Lower leg skin (tissue), 4 donors: ENCODE measurements around the gene ARHGAP21. TPM values are rescaled to one million over a fixed set of nuclear protein-coding genes. Genes with fewer than 3 reads are reported as not detected.

Experiments used
- DNase-seq, 2 donors: peaks; one replicate each; pipeline ENCODE4 v3.0.0-alpha.2; 2019; ENCODE audit warnings: low spot score in 2 of 2
- H3K4me3 ChIP-seq: fragments of 200-600 bp; sonication (generic); 2 replicates; pipeline ENCODE4 v1.5.1; 2017; ENCODE audit warnings: mild to moderate bottlenecking, low read depth; ENCODE audit not compliant: poor library complexity, severe bottlenecking
- POLR2A ChIP-seq, 2 donors: fragments of 450-650 bp; IDR thresholded peaks; one replicate each; pipeline ENCODE4 v1.6.1; 2016 to 2017; ENCODE audit warnings: antibody characterized with exemption in 2 of 2, mild to moderate bottlenecking in 1 of 2, moderate library complexity in 1 of 2
- WGBS, 2 donors: methylation state at CpG; one replicate each; pipeline ENCODE4 v1.1.5; 2018; 5-methylcytosine and 5-hydroxymethylcytosine counted together
- intact Hi-C: fragments of 100-400 bp; cut with DNase I; formaldehyde crosslinking; loops from one replicate; pipeline ENCODE4 v1.15.0; 2023; ENCODE audit warnings: low total_unique reads
- total RNA-seq, 4 donors: library from RNA; depleted of rRNA; stranded (reverse); fragments of >200 nt; gene quantifications; one replicate each; pipeline ENCODE4 v1.1.0, GENCODE V29; 2016
- TF ChIP-seq, protein P1 (sequence below), 3 donors: fragments of 450-650 bp; IDR thresholded peaks; one replicate each; pipeline ENCODE4 v1.5.1; 2016; ENCODE audit warnings: antibody characterized with exemption in 3 of 3, mild to moderate bottlenecking in 3 of 3, moderate library complexity in 2 of 3

Gene ARHGAP21
- total RNA-seq, 4 donors from 2014 or later, result 26.5 to 43.6 (median 31.6) TPM

DNA sequence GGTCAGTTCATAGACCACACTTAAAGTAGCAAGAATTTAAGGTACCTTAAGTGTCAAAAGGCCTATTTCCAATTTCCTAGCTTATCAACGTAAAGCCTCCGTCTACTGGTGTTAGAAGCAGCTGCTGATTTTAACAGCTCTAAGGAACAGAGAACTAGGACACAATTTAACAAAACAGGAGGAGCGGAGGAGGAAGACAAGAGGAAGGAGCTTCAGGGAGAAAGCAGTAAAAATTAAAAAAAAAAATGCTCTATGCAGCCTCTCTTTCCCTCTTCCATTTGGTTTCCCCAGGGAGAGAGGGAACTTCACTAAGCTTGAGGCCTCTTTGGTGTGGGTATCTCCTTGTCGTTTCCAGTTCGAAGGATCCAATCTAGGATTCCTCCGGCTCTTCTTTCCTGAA lies 22.7 kb downstream of the ARHGAP21 start:
- H3K4me3 ChIP-seq, result no peak overlapping the region
- WGBS, 2 donors, result 93% methylated on average over 6 of the region's 6 CpGs
- DNase-seq, result no peak
- TF ChIP-seq, protein P1, sequence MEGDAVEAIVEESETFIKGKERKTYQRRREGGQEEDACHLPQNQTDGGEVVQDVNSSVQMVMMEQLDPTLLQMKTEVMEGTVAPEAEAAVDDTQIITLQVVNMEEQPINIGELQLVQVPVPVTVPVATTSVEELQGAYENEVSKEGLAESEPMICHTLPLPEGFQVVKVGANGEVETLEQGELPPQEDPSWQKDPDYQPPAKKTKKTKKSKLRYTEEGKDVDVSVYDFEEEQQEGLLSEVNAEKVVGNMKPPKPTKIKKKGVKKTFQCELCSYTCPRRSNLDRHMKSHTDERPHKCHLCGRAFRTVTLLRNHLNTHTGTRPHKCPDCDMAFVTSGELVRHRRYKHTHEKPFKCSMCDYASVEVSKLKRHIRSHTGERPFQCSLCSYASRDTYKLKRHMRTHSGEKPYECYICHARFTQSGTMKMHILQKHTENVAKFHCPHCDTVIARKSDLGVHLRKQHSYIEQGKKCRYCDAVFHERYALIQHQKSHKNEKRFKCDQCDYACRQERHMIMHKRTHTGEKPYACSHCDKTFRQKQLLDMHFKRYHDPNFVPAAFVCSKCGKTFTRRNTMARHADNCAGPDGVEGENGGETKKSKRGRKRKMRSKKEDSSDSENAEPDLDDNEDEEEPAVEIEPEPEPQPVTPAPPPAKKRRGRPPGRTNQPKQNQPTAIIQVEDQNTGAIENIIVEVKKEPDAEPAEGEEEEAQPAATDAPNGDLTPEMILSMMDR (IDR thresholded peaks at IDR 0.05), result no peak
- TF ChIP-seq POLR2A (IDR thresholded peaks at IDR 0.05), result no peak
- intact Hi-C loops, result no loop called here

DNA sequence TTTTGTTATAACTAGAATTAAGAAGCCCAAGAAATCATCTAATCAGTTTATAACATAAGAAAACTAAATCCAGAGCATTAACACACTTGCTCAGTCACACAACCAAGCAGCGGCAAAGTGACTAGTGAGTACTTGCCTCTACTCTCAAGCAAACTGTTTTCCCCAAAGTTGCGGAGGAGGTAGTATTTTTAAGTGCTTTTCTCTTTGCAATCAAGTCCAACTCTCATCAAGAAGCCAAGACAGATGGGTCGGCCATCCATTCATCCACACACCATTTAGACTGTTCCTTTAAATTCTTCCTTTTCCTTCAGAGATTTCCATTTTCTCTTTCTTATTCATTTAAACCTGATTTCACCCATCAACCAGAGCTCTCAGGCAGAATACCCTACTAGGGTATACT lies 25.4 kb downstream of the ARHGAP21 start:
- no peak for DNase-seq
- H3K4me3 ChIP-seq, result no peak overlapping the region
- no peak for TF ChIP-seq POLR2A (IDR thresholded peaks at IDR 0.05)
- intact Hi-C loops, result no loop called here
- 94 to 97% methylated on average over 3 of the region's 3 CpGs for WGBS, 2 donors

DNA sequence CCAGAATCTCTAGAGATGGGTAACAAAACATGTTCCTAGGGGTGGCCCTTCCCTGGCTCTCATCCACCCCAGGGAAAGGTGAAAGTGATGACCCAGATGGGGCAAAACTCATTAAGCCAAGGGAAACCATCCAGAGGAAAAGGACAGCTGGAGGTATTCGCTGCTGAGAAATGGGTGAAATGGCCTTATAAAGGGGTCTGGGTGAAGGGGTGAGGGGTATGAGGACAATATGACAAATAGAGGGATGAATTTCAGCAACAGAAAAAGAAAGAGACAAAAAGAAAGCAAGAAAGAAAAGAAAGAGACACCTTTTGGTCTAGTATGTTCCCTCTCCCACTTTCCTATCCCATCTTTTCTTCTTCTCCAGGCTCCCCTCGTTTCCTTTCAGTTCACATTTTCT lies 26.6 kb downstream of the ARHGAP21 start:
- no peak for DNase-seq
- H3K4me3 ChIP-seq, result no peak overlapping the region
- intact Hi-C loops, result no loop called here
- WGBS, 2 donors, result 98% methylated on average over 2 of the region's 2 CpGs
- TF ChIP-seq, protein P1 (IDR thresholded peaks at IDR 0.05), result no peak
- TF ChIP-seq POLR2A (IDR thresholded peaks at IDR 0.05), result no peak

DNA sequence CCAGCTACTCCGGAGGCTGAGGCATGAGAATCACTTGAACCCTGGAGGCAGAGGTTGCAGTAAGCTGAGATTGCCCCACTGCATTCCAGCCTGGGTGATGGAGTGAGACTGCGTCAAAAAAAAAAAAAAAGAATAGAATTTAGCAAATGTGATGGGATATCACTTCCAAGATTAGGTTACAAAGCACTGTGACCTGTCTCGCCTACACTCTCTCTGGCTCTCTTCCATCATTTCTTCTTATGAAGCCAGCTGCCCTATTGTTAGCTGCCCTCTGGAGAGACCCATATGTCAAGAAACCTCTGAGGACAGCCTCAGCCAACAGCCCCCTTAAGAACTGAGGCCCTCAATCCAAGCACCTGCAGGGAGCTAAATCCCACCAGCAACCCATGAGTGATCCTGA lies 28.2 kb downstream of the ARHGAP21 start:
- intact Hi-C loops, result no loop called here
- WGBS, 2 donors, result 88 to 95% methylated on average over 3 of the region's 3 CpGs
- H3K4me3 ChIP-seq, result no peak overlapping the region
- TF ChIP-seq POLR2A (IDR thresholded peaks at IDR 0.05), result no peak
- TF ChIP-seq, protein P1 (IDR thresholded peaks at IDR 0.05), result no peak
- DNase-seq, result no peak

DNA sequence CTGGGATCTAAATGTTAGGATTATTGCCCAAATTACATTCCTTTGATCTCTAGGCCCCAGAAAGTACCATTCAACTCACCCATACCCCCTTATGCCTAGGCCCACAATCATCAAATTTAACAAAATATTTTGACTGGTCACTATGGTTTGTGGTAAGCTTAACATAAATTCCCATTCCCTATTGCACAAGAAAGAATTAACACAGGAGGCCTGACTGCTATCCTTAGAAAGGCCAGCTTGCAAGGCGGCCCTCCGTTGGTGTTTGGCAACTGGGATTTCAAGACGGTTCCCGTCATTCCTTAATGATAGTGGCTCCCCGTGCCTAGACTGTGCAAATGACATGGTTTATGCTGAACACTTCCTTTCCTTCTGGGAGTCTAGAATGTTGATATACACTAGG lies 29.6 kb downstream of the ARHGAP21 start:
- no peak for TF ChIP-seq POLR2A (IDR thresholded peaks at IDR 0.05)
- TF ChIP-seq, protein P1 (IDR thresholded peaks at IDR 0.05), result no peak
- WGBS, 2 donors, result 95 to 96% methylated on average over 5 of the region's 5 CpGs
- intact Hi-C loops, result no loop called here
- DNase-seq, result no peak
- no peak overlapping the region for H3K4me3 ChIP-seq

DNA sequence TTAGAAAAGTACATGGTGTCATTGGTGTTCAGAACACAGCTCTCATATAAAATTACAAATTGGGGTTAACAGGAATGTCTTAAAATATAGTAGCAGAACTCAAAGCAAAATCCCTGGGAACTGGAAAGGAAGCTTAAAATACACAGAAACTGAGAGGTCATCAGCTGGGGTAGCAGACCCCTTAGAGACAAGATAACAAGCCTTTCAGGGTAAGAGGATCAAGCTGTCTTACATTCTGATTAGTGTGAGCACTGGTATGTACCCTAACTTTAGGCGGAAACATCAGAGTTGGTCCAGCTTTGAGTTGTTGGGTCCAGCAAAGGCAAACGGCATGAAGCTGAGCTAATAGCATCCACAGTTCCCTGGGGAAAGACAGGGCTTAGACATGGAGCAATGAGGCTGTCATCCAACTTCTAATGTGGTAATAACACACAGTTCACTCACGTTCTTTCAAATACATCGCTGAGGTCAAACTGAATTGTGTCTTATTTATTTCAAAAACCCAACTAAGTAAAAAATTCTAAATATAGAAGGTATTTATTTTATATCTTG lies 32.6 kb downstream of the ARHGAP21 start:
- H3K4me3 ChIP-seq, result no peak overlapping the region
- peak in 1 of 2 donors; percentile 31 for DNase-seq
- intact Hi-C loops, result no loop called here
- no peak for TF ChIP-seq POLR2A (IDR thresholded peaks at IDR 0.05)
- TF ChIP-seq, protein P1 (IDR thresholded peaks at IDR 0.05), result no peak
- WGBS, 2 donors, result 59 to 67% methylated on average over 4 of the region's 4 CpGs
